ENCODE measurements around the gene TMEM203. TPM values are rescaled to one million over a fixed set of nuclear protein-coding genes. Genes with fewer than 3 reads are reported as not detected.
A peak's percentile ranks its signal among the peaks of the same experiment; 100 is the strongest.

TMEM203 gene
- total and polyA plus RNA-seq, 2 of the 4 experiments (the other 2 are of a cell fraction) = 18.8 to 40.6 TPM

- ATAC-seq (ENCODE audit: low read depth) (no peak), DNase-seq (no peak)
- no peaks in the 10 kb centered on the region for H3K9me3 ChIP-seq (ENCODE audit: control insufficient read depth, insufficient read depth, low read length)
- POLR2A ChIA-PET (ENCODE audit: unreplicated experiment) = interaction anchor here (0.5 kb wide), 1 partner anchor 21 kb away, joined by 3 read pairs; no protein-coding TSS in a partner anchor
- CTCF ChIA-PET = no interaction called here
- H4K20me1 ChIP-seq (ENCODE audit: insufficient read depth, low read length) = peaks cover 6% of the 10 kb centered on the region; the same call in 1 of the 2 replicates
- in situ Hi-C loops (cut with MboI; ENCODE audit: low sequenced_read_pairs) (no loop called here), intact Hi-C loops (cut with micrococcal nuclease) (no loop called here), dilution Hi-C loops (cut with HindIII; ENCODE audit: low sequenced_read_pairs, unreplicated experiment) (no loop called here)
- H4K5ac ChIP-seq (ENCODE audit: low read depth, low read length) = no peak overlapping the region
- H2BK20ac ChIP-seq (ENCODE audit: low read depth, low read length) = no peak overlapping the region
- H4K8ac ChIP-seq (ENCODE audit: low read depth in 2 of 2, low read length in 2 of 2) = no peak overlapping the region
- no peak overlapping the region for H4K91ac ChIP-seq (ENCODE audit: insufficient read depth, low read depth, low read length)
- peak overlapping the region; percentile 89 for H2AK9ac ChIP-seq (replicated peaks; ENCODE audit: low read depth, low read length, poor library complexity)
- H3K79me1 ChIP-seq (ENCODE audit: low read depth in 1 of 2, low read length in 2 of 2) = peaks cover 8 to 27% of the 10 kb centered on the region in 2 experiments; a peak in 3 of 4 replicates
- no peak overlapping the region for H3K9ac ChIP-seq (ENCODE audit: low read depth, low read length)
- H3K36me3 ChIP-seq (ENCODE audit: control insufficient read depth, insufficient read depth, low read length) = no peaks in the 10 kb centered on the region
- H3K4me1 ChIP-seq (ENCODE audit: control insufficient read depth, insufficient read depth, low read length) = peaks cover 5% of the 10 kb centered on the region; the same call in 1 of the 2 replicates
- H2AK5ac ChIP-seq (ENCODE audit: low read depth, low read length) = no peak overlapping the region
- H3K4me2 ChIP-seq (ENCODE audit: low read depth, low read length) = no peak overlapping the region
- no peak overlapping the region for H3K56ac ChIP-seq (ENCODE audit: extremely low read depth, insufficient read depth, low read length)
- 72% methylated on average over 12 of the region's 35 CpGs; no CpG with 5 or more reads in 1 of the 2 experiments for WGBS, 2 experiments (ENCODE audit: extremely low coverage in 2 of 2, insufficient read length in 1 of 2)
- no peak overlapping the region for H2BK5ac ChIP-seq (ENCODE audit: low read depth, low read length, poor library complexity, severe bottlenecking)
- no peak overlapping the region for H3K14ac ChIP-seq (replicated peaks; ENCODE audit: low read depth, low read length)
- no peak overlapping the region for H3K27ac ChIP-seq (ENCODE audit: insufficient read depth, low read length)
- H3K27me3 ChIP-seq (ENCODE audit: control insufficient read depth, insufficient read depth, low read length) = 0 out of 2 replicates have a peak, but pooled peaks cover 1% of the 10 kb centered on the region
- no TSS peak for BruUV-seq (replicated peaks)
- no peak overlapping the region for H3K4me3 ChIP-seq (ENCODE audit: insufficient read depth, low read depth, low read length)
- no peaks in the 10 kb centered on the region for H3K9me1 ChIP-seq (ENCODE audit: insufficient read depth, low read length)
- H2BK15ac ChIP-seq (ENCODE audit: low read depth, low read length) = no peak overlapping the region
- H3K23ac ChIP-seq (ENCODE audit: low read depth, low read length) = no peak overlapping the region
- H3K4ac ChIP-seq (ENCODE audit: low read depth, low read length) = no peak overlapping the region
- H2AFZ ChIP-seq (replicated peaks; ENCODE audit: low read length, poor library complexity) = no peak overlapping the region
- no peak overlapping the region for H2BK120ac ChIP-seq (ENCODE audit: low read depth, low read length)
- H3K18ac ChIP-seq (ENCODE audit: low read depth, low read length) = no peak overlapping the region
- TF ChIP-seq CHD1 (IDR thresholded peaks at IDR 0.05; ENCODE audit: low read depth, low read length) (no peak), MAFK (IDR thresholded peaks at IDR 0.05; ENCODE audit: low read depth, low read length) (no peak), MAZ (IDR thresholded peaks at IDR 0.05; ENCODE audit: borderline replicate concordance, low read depth, low read length) (no peak), BHLHE40 (IDR thresholded peaks at IDR 0.05; ENCODE audit: low read depth, low read length) (no peak), RFX5 (IDR thresholded peaks at IDR 0.05; ENCODE audit: low read depth, low read length) (no peak), CTCF (conservative IDR thresholded peaks at IDR 0.05; ENCODE audit: low read depth, low read length) (no peak), FOS (IDR thresholded peaks at IDR 0.05; ENCODE audit: low read depth, low read length) (no peak), POLR2A (IDR thresholded peaks at IDR 0.05; ENCODE audit: low read depth, low read length) (no peak), CEBPB (IDR thresholded peaks at IDR 0.05; ENCODE audit: low read depth, low read length) (no peak), USF2 (IDR thresholded peaks at IDR 0.05; ENCODE audit: low read depth, low read length) (no peak), RCOR1 (IDR thresholded peaks at IDR 0.05; ENCODE audit: insufficient replicate concordance, low read length) (no peak), NFE2L2 (IDR thresholded peaks at IDR 0.05; ENCODE audit: low read depth, low read length) (no peak), SMC3 (IDR thresholded peaks at IDR 0.05; ENCODE audit: low read depth, low read length) (no peak), RAD21 (IDR thresholded peaks at IDR 0.05; ENCODE audit: low read length) (no peak)
- TF ChIP-seq, protein P1, sequence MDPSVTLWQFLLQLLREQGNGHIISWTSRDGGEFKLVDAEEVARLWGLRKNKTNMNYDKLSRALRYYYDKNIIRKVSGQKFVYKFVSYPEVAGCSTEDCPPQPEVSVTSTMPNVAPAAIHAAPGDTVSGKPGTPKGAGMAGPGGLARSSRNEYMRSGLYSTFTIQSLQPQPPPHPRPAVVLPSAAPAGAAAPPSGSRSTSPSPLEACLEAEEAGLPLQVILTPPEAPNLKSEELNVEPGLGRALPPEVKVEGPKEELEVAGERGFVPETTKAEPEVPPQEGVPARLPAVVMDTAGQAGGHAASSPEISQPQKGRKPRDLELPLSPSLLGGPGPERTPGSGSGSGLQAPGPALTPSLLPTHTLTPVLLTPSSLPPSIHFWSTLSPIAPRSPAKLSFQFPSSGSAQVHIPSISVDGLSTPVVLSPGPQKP (IDR thresholded peaks at IDR 0.05; ENCODE audit: borderline replicate concordance, low read depth, low read length) = no peak
Measured at GRCh38 chr9:137235424-137236237, 30.2 kb upstream of the TMEM203 start.

All from IMR-90 (cell line).